Mucosa of descending colon (tissue), 3 donors: ENCODE measurements around the gene RAD51B. TPM values are rescaled to one million over a fixed set of nuclear protein-coding genes. Genes with fewer than 3 reads are reported as not detected.

Experiments used
- ATAC-seq: fragments of 200-7000 bp; cut with Tn5 transposase; one replicate; pipeline ENCODE4 v1.9.1; 2020; ENCODE audit warnings: mild to moderate bottlenecking, moderate library complexity
- DNase-seq, 3 donors: peaks; one replicate each; pipeline ENCODE4 v3.0.0-alpha.2; 2020
- H3K36me3 ChIP-seq: fragments of 200-600 bp; one replicate; pipeline ENCODE4 v1.8.0; 2021; ENCODE audit warnings: low read depth, mild to moderate bottlenecking
- H3K4me1 ChIP-seq: fragments of 200-600 bp; one replicate; pipeline ENCODE4 v1.8.0; 2021; ENCODE audit warnings: low read depth, mild to moderate bottlenecking
- H3K4me3 ChIP-seq: fragments of 200-600 bp; one replicate; pipeline ENCODE4 v1.8.0; 2021; ENCODE audit warnings: mild to moderate bottlenecking
- H3K9me3 ChIP-seq: fragments of 200-600 bp; one replicate; pipeline ENCODE4 v1.8.0; 2021; ENCODE audit warnings: mild to moderate bottlenecking
- CTCF ChIP-seq: fragments of 200-600 bp; IDR thresholded peaks from one replicate; pipeline ENCODE4 v1.8.0; 2022; ENCODE audit warnings: antibody characterized with exemption, mild to moderate bottlenecking
- intact Hi-C, 2 donors: fragments of 100-400 bp; cut with DNase I in 1 of 2; cut with micrococcal nuclease in 1 of 2; formaldehyde crosslinking; loops; one replicate each; pipeline versions ENCODE4 v1.11.0 to v1.11.1; 2022; cut with DNase I, micrococcal nuclease
- total RNA-seq, 3 donors: library from RNA; stranded (reverse); fragmentation: NEBNext Ultra II Directional in 2 of 3; extraction: Animal tissue kit (Norgen Biotek cat#: 25700) in 2 of 3; gene quantifications; one replicate each; pipeline versions ENCODE4 v1.2.1 to v1.2.4, GENCODE V29; 2021 to 2023
- donor health status: DM: no; HTN: no; CAD: no; lungs with moderate emphysema.
- donor health status: DM: no; HTN: no; CAD: no.
- donor health status: DM: no; HTN: yes; CAD: no.

RAD51B gene
- total RNA-seq, 3 donors from 2014 or later, result 15.8 to 23.3 (median 20.9) TPM

GRCh38 chr14:68730811-68731425 is 911.3 kb downstream of the RAD51B start:
- ATAC-seq, result no peak
- Histone ChIP-seq H3K4me1 (peaks cover 15% of the 10 kb centered on the region), H3K4me3 (no peak overlapping the region), H3K9me3 (no peaks in the 10 kb centered on the region), H3K36me3 (no peaks in the 10 kb centered on the region)
- TF ChIP-seq CTCF, result no peak
- DNase-seq, result no peak
- intact Hi-C loops, result no loop called here

GRCh38 chr14:68733086-68733914 is 913.7 kb downstream of the RAD51B start:
- peak in 1 of 3 donors; percentile 23 for DNase-seq
- Histone ChIP-seq H3K4me1 (peaks cover 6% of the 10 kb centered on the region), H3K36me3 (no peaks in the 10 kb centered on the region), H3K4me3 (no peak overlapping the region), H3K9me3 (no peaks in the 10 kb centered on the region)
- intact Hi-C loops, result no loop called here
- ATAC-seq, result peak; percentile 42
- no peak for TF ChIP-seq CTCF

- Histone ChIP-seq H3K4me1 (peaks cover 6% of the 10 kb centered on the region), H3K36me3 (no peaks in the 10 kb centered on the region), H3K4me3 (no peak overlapping the region), H3K9me3 (no peaks in the 10 kb centered on the region)
- ATAC-seq (peak; percentile 49), DNase-seq (no peak)
- intact Hi-C loops, result no loop called here
- no peak for TF ChIP-seq CTCF
Measured at GRCh38 chr14:68734231-68734732, 914.7 kb downstream of the RAD51B start.

- Histone ChIP-seq H3K9me3 (no peaks in the 10 kb centered on the region), H3K4me1 (peaks cover 3% of the 10 kb centered on the region), H3K4me3 (no peak overlapping the region), H3K36me3 (no peaks in the 10 kb centered on the region)
- no peak for DNase-seq
- intact Hi-C loops, result no loop called here
- TF ChIP-seq CTCF, result no peak
- ATAC-seq, result no peak
Measured at GRCh38 chr14:68735856-68736255, 916.3 kb downstream of the RAD51B start.

GRCh38 chr14:68736471-68736871 is 916.9 kb downstream of the RAD51B start:
- peaks cover 3% of the 10 kb centered on the region for H3K4me1 ChIP-seq
- TF ChIP-seq CTCF, result no peak
- intact Hi-C loops, result no loop called here
- H3K36me3 ChIP-seq, result no peaks in the 10 kb centered on the region
- H3K9me3 ChIP-seq, result no peaks in the 10 kb centered on the region
- DNase-seq (no peak), ATAC-seq (no peak)
- no peak overlapping the region for H3K4me3 ChIP-seq
